Bronchial epithelial cell (primary cell): ENCODE measurements around the gene SLU7. TPM values are rescaled to one million over a fixed set of nuclear protein-coding genes. Genes with fewer than 3 reads are reported as not detected.

ENCODE experiments used
- DNase-seq: peaks from one replicate; pipeline ENCODE4 v3.0.0-alpha.2; 2010; ENCODE audit warnings: low read depth
- FAIRE-seq: peaks from 2 replicates; lab custom pipeline; 2011; peaks lifted over from hg19 to GRCh38; lab: Jason Lieb, UNC
- H3K27me3 ChIP-seq: 2 replicates; pipeline ENCODE4 v1.5.1; 2011; ENCODE audit warnings: low read length; ENCODE audit not compliant: control insufficient read depth, insufficient read depth
- H3K36me3 ChIP-seq: 2 replicates; pipeline ENCODE4 v1.5.1; 2011; ENCODE audit warnings: low read length; ENCODE audit not compliant: control insufficient read depth, insufficient read depth
- H3K4me3 ChIP-seq: 2 replicates; pipeline ENCODE4 v1.5.1; 2011; ENCODE audit warnings: mild to moderate bottlenecking, low read depth, low read length, control low read depth
- CTCF ChIP-seq: IDR thresholded peaks from 2 replicates; pipeline ENCODE4 v1.5.1; 2011; ENCODE audit warnings: mild to moderate bottlenecking, moderate library complexity, low read length, control low read depth, inconsistent platforms; ENCODE audit not compliant: insufficient read depth, severe bottlenecking
- total RNA-seq: library from RNA; depleted of rRNA; stranded (reverse); fragments of >200 nt; gene quantifications from 2 replicates; pipeline ENCODE4 v1.2.1, GENCODE V29; 2014

Gene SLU7
- total RNA-seq, 1 donor from 2014 or later: 51.3 TPM

- FAIRE-seq: no peak
- no peak for TF ChIP-seq CTCF
- no peak for DNase-seq
- Histone ChIP-seq H3K27me3 (no peaks in the 10 kb centered on the region), H3K36me3 (no peaks in the 10 kb centered on the region), H3K4me3 (no peak overlapping the region)
Observed at GRCh38 chr5:160453751-160454150, 34.9 kb upstream of the SLU7 start.

- no peaks in the 10 kb centered on the region for H3K27me3 ChIP-seq
- TF ChIP-seq CTCF: no peak
- DNase-seq (no peak), FAIRE-seq (no peak)
- H3K4me3 ChIP-seq: no peak overlapping the region
- H3K36me3 ChIP-seq: no peaks in the 10 kb centered on the region
Observed at GRCh38 chr5:160452795-160453194, 33.9 kb upstream of the SLU7 start.

GRCh38 chr5:160452036-160452435, 33.2 kb upstream of the SLU7 start:
- TF ChIP-seq CTCF: no peak
- Histone ChIP-seq H3K4me3 (no peak overlapping the region), H3K27me3 (no peaks in the 10 kb centered on the region), H3K36me3 (no peaks in the 10 kb centered on the region)
- no peak for DNase-seq
- FAIRE-seq: no peak

GRCh38 chr5:160451281-160451680, 32.4 kb upstream of the SLU7 start:
- FAIRE-seq: no peak
- Histone ChIP-seq H3K4me3 (no peak overlapping the region), H3K27me3 (no peaks in the 10 kb centered on the region), H3K36me3 (no peaks in the 10 kb centered on the region)
- no peak for DNase-seq
- TF ChIP-seq CTCF: no peak

- FAIRE-seq: no peak
- Histone ChIP-seq H3K27me3 (no peaks in the 10 kb centered on the region), H3K4me3 (no peak overlapping the region), H3K36me3 (no peaks in the 10 kb centered on the region)
- no peak for TF ChIP-seq CTCF
- DNase-seq: no peak
Observed at GRCh38 chr5:160450164-160450932, 31.5 kb upstream of the SLU7 start.

GRCh38 chr5:160449458-160449857, 30.6 kb upstream of the SLU7 start:
- no peaks in the 10 kb centered on the region for H3K27me3 ChIP-seq
- DNase-seq: no peak
- FAIRE-seq: no peak
- TF ChIP-seq CTCF: no peak
- no peak overlapping the region for H3K4me3 ChIP-seq
- no peaks in the 10 kb centered on the region for H3K36me3 ChIP-seq
